ENCODE measurements around the gene ZFHX3. TPM values are rescaled to one million over a fixed set of nuclear protein-coding genes. Genes with fewer than 3 reads are reported as not detected.

Gene ZFHX3
- total and polyA plus RNA-seq, 4 donors, result 1.5 to 5.9 (median 3.0) TPM

GRCh38 chr16:72837846-72838585, 209.9 kb downstream of the ZFHX3 start:
- WGBS, result 98% methylated on average over 9 of the region's 9 CpGs
- Histone ChIP-seq H3K4me1 (ENCODE audit: control insufficient read depth in 4 of 4, insufficient read depth in 4 of 4, low read length in 3 of 4) (peaks cover 4 to 16% (median 9%) of the 10 kb centered on the region in 4 donors), H3K36me3 (ENCODE audit: control insufficient read depth in 4 of 4, insufficient read depth in 3 of 4, low read depth in 1 of 4, low read length in 3 of 4) (no peaks in the 10 kb centered on the region), H3K27me3 (ENCODE audit: control insufficient read depth in 4 of 4, insufficient read depth in 4 of 4, low read length in 3 of 4) (no peaks in the 10 kb centered on the region), H3K9me3 (ENCODE audit: control insufficient read depth in 4 of 4, low read length in 3 of 4) (no peaks in the 10 kb centered on the region), H3K4me3 (ENCODE audit: low read depth in 1 of 3, low read length in 3 of 3) (no peak overlapping the region), H3K9ac (ENCODE audit: low read depth in 1 of 2, low read length in 2 of 2) (no peak overlapping the region), H3K27ac (ENCODE audit: low read depth in 1 of 2, low read length in 2 of 2) (no peak overlapping the region)
- TF ChIP-seq ZBTB33 (IDR thresholded peaks at IDR 0.05) (no peak), REST (IDR thresholded peaks at IDR 0.05) (no peak), YY1 (IDR thresholded peaks at IDR 0.05) (no peak), HNF4A (conservative IDR thresholded peaks at IDR 0.05) (no peak), SP1 (IDR thresholded peaks at IDR 0.05) (no peak), JUND (IDR thresholded peaks at IDR 0.05) (no peak), CTCF (IDR thresholded peaks at IDR 0.05; ENCODE audit: low read depth, low read length, missing input control) (no peak), FOXA2 (IDR thresholded peaks at IDR 0.05) (no peak), TAF1 (conservative IDR thresholded peaks at IDR 0.05) (no peak), RAD21 (IDR thresholded peaks at IDR 0.05) (no peak), FOXA1 (IDR thresholded peaks at IDR 0.05) (no peak), MAX (IDR thresholded peaks at IDR 0.05) (no peak), HNF4G (IDR thresholded peaks at IDR 0.05) (no peak), GABPA (IDR thresholded peaks at IDR 0.05 in 1 of 2, conservative IDR thresholded peaks at IDR 0.05 in 1 of 2) (no peak), ATF3 (IDR thresholded peaks at IDR 0.05) (no peak), EGR1 (IDR thresholded peaks at IDR 0.05; ENCODE audit: low read depth in 2 of 2) (no peak), NR2F2 (IDR thresholded peaks at IDR 0.05) (no peak), RXRA (IDR thresholded peaks at IDR 0.05) (no peak)
- DNase-seq (ENCODE audit: low spot score), result no peak

Data from liver (tissue), 9 donors.